GM10266 (cell line): ENCODE results near the gene PTAFR.

Experiments used
- DNase-seq: peaks from one replicate; pipeline ENCODE4 v3.0.0; 2012; ENCODE audit errors: extremely low spot score
- CTCF ChIP-seq: IDR thresholded peaks from 2 replicates; pipeline ENCODE4 v1.5.1; 2012; ENCODE audit warnings: mild to moderate bottlenecking, low read depth; ENCODE audit not compliant: control insufficient read depth, insufficient read depth; ENCODE audit errors: missing control alignments

The PTAFR gene

GRCh38 chr1:28113242-28113572 is 63.3 kb downstream of the PTAFR start:
- no peak for DNase-seq
- no peak for TF ChIP-seq CTCF

GRCh38 chr1:28112388-28113241 is 63.9 kb downstream of the PTAFR start:
- peak; percentile 25 for DNase-seq
- TF ChIP-seq CTCF: peak; percentile 36

GRCh38 chr1:28111157-28111556 is 65.3 kb downstream of the PTAFR start:
- peak; percentile 31 for DNase-seq
- TF ChIP-seq CTCF: no peak

DNA sequence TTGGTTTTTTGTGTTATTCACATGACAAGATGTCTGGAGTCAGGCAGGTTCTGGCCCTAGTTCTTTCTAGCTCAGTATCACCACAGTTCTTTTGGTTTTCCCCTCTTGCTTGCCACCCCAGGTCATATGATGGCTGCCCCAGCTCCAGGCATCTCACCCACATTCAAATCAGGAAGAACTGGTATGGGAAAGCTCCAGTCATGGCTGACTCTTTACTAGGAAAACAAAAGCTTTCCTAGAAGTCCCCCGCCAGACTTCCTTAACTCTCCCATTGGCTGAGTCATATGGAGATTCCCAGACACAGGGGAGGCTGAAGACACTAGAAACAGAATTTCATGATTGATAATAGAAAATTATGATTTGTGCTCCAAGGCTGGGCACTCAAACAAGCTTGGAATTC is 65.9 kb downstream of the PTAFR start:
- TF ChIP-seq CTCF: no peak
- no peak for DNase-seq

- no peak for DNase-seq
- TF ChIP-seq CTCF: no peak
Measured at GRCh38 chr1:28109639-28110038, 66.9 kb downstream of the PTAFR start.

DNA sequence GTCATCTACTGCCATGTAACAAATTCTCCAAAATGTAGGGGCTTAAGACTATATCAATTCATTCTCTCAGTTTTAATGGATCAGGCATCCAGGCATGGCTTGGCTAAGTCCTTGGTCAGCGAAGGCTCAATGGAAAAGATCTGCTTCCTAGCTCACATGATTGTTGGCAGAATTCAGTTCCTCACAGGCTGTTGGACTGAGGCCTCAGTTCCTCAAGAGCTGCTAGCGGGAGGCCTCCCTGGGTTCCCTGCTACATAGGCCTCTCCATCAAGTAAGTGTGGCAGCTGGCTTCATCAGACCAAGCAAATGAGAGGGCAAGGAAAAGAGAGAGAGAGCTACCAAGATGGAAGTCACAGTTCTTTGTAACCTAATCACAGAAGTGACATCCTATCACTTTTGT is 68.5 kb downstream of the PTAFR start:
- TF ChIP-seq CTCF: no peak
- DNase-seq: no peak

GRCh38 chr1:28104866-28105467 is 71.5 kb downstream of the PTAFR start:
- no peak for DNase-seq
- TF ChIP-seq CTCF: no peak
